HG02610 (cell line): ENCODE results near the gene GDF2.

Experiments
- ATAC-seq: cut with Tn5 transposase; IDR thresholded peaks from one replicate; pipeline ENCODE4 v1.9.1; 2021; ENCODE audit warnings: mild to moderate bottlenecking, moderate library complexity; ENCODE audit not compliant: unreplicated experiment

GDF2 gene

DNA sequence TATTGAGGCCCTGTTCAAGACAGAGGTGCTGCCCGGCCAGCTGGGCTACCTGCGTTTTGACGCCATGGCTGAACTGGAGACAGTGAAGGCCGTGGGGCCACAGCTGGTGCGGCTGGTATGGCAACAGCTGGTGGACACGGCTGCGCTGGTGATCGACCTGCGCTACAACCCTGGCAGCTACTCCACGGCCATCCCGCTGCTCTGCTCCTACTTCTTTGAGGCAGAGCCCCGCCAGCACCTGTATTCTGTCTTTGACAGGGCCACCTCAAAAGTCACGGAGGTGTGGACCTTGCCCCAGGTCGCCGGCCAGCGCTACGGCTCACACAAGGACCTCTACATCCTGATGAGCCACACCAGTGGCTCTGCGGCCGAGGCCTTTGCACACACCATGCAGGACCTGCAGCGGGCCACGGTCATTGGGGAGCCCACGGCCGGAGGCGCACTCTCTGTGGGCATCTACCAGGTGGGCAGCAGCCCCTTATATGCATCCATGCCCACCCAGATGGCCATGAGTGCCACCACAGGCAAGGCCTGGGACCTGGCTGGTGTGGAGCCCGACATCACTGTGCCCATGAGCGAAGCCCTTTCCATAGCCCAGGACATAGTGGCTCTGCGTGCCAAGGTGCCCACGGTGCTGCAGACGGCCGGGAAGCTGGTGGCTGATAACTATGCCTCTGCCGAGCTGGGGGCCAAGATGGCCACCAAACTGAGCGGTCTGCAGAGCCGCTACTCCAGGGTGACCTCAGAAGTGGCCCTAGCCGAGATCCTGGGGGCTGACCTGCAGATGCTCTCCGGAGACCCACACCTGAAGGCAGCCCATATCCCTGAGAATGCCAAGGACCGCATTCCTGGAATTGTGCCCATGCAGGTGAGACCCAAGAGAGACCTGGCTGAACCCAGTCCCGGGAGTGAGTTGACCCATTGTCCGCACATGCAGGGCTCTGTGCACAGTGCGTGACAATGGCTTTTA lies 28.7 kb downstream of the GDF2 start:
- ATAC-seq, result no peak

DNA sequence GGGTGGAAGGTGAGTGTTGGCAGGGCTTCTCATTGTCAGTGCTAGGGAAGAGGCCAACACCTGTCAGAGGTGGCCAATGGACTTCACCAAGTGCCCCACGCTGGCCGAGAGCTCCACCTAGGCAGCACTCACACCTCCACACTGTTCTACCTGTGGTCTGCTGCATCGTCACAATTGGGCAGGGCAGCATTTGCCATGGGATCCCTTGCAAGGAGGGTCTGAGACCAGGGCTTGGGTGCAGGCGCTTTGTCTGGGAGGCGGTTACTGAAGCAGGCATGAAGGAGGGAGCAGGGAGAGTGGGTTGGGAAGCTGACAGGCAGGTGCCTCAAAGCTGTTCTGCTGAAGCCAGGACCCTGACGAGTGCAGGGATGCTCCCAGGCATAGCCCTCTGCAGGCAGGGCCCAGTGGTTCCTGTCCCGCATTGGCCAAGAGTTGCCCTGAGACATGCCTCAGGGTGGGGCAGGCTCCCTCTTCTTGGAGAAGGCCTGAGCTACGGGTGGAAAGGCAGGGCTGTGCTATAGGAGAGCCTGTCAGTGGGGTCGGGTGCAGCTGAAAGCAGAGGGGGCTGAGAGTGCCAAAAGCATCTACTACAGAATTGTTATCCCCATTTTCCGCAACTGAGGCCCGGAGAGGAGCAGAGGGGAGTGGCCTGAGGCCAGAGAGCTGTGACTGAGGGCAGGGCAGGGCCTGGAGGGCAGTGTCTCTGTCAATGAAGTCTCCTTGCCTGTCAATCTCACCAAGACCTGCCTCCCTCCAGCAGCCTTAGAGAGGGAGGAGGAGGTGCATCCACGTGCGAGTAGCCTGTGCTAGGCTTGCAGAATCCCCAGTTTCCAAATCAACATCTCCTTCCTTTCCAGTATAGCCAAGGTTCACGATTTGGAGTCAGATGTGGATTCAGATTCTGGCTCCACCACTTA lies 29.9 kb downstream of the GDF2 start:
- ATAC-seq, result no peak

DNA sequence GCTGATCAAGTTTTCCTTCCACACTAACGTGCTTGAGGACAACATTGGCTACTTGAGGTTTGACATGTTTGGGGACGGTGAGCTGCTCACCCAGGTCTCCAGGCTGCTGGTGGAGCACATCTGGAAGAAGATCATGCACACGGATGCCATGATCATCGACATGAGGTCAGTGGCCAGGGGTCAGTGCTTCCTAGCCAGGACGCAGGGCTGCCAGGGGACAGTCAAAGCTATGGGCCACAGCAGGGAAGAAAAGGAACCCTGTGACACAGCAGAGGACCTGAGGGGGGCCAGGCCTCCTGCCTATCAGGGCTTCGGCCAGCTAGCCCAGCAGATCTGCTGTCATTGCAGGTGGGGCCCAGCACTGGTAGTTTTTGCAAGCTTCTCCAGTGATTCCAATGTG lies 31.1 kb downstream of the GDF2 start:
- ATAC-seq, result no peak

DNA sequence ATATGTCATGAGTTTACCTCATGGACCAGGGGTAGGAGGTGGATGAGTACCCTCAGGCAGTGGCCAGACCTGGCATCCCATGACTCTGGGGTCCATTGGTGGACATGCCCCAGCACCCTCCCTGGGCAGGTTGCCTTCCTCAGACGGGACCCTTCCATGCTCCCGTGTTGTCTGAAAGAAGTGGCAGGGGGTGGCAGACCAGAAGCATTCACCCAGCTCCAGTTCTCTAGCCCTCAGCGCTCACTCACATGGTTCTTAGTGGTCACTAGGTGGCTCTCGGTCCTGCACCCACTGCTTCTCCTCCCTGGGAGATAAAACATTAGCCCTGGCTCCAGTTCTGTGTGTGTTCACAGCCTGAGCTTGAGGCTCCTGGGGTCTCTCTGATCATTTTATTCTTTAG lies 31.9 kb downstream of the GDF2 start:
- no peak for ATAC-seq

DNA sequence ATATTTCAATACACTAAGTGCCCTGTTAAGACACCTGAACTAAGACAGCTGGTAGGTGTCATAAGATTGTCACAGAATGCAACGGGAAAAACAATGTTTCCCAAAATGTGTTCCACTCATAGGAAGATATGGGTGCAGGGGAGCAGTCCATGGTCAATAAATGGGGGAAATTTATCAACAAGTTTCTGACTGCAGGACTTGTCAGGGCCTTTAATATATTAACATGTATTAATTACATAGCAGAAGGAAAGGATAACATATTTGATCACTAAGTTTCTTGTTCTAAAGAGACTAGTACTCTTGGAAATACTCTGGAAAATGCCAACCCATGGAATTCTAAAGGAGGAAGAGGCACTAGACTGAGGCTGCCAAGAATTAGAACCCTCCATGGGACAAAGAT lies 32.6 kb downstream of the GDF2 start:
- no peak for ATAC-seq

DNA sequence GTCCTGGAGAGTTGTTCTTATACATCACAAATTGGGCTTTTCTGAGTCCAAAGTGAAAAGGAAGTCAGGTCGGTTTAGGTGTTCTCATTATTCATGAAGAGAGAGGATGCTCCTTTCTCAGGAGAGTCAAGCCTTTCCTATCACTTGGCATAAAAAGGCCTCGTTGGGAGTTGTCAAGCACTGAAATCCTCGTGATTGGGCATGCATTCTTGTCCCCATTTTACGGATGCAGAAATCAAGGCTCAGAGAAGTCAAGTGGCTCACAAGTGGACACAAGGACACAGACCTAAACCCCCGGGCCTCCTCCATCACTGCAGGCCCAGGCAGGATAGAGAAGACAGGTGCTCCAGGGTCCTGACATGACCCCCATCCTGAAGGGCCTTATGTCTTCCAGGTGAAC lies 34.5 kb downstream of the GDF2 start:
- no peak for ATAC-seq

DNA sequence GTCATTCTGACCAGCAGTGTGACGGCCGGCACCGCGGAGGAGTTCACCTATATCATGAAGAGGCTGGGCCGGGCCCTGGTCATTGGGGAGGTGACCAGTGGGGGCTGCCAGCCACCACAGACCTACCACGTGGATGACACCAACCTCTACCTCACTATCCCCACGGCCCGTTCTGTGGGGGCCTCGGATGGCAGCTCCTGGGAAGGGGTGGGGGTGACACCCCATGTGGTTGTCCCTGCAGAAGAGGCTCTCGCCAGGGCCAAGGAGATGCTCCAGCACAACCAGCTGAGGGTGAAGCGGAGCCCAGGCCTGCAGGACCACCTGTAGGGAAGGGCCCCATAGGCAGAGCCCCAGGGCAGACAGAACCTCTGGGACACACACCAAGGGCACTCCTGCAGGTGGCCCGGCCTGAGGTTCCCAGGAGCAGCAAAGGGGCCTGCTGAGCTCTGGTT lies 34.9 kb downstream of the GDF2 start:
- ATAC-seq, result no peak

DNA sequence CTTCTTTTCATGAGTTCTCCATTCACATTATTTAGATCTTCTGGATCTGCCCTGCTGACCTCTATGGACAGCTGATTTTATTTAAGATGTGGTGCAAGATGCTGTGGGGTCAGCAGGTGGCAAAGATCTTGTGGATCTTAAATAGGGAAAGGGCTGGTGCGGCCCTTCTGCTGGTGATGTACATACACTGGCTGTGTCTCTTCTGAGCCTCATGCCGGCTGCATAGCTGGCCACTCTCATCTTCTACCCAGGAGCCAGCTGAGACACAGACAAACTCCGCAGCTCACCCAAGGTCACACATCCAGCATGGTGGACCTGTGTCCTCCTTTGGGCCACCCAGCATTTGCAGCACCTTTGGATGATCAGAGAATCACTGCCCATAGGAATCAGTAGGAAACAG lies 35.7 kb downstream of the GDF2 start:
- ATAC-seq, result no peak

DNA sequence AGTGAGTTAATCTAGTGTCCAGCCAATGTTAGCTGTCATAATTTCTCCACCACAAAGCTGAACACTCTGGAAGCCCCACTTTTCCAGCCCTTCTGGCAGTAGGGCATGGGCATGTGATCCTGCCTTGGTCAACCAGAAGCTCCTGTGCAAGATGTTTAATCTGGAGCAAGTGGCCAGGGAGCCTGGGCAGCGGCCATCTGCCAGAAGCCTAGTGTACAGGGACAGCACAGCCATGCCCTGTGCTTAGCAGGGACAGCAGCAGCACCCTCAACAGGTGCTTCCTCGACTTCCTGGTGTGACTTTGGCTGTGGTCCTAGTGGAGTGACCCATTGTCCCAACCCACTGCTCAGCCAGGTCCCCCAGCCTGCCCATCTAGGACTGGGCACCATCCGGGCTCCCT lies 36.2 kb downstream of the GDF2 start:
- ATAC-seq, result no peak

DNA sequence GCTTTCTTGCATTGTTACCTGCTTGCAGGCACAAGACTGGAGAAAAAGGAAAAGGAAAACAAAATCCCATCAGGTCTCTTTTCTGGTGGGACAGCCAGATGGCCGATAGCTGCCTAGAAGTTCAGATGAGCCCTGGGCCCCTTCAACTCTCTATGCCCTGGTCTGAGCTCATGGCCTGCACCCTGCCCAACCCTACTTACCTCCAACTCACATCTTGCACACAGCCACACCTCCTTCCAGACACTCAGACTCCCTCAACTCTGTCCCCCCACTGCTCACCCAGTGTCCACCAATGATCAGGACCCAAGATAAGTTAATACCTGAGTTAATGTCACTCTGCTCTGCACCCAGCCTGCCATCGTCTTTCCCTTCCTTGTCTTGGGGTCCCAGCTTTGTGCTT lies 36.8 kb downstream of the GDF2 start:
- ATAC-seq, result no peak

DNA sequence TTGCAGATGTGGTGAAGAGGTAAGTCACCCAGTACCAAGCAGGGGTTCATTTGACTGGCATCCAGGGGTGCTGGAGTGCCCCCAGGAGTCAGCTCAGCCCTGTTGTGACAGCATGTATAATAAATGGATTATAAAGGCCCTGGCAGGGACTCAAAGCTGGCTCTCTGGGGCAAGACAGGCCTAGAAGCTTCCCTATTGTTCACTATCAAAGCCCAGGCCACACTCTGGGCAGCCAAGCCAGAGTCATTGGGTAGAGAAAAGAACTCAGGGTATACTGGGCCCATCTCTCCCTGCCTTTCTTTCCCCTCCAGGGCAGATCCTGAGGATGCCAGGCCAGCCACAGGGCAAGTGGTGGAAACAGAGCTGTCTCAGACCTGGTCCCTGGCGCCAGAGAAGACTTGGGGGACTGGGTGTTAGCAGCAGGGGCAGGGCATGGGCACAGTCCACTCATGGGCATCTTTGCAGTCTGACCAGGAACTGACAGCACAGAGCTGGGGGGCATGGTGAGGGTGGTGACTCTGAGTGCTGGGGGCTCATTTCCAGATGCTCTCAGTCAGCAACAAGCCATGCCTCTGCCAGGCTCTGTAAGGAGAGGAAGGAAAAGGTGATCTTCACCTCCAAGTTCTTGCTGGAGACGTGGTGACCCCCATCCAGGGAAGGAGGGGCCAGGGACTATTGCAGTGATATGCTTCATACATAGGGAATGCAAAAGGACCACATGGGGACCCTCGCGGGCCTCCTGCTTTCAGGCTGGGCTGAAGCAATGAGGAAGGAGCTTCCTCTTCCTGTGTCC lies 37.6 kb downstream of the GDF2 start:
- no peak for ATAC-seq

DNA sequence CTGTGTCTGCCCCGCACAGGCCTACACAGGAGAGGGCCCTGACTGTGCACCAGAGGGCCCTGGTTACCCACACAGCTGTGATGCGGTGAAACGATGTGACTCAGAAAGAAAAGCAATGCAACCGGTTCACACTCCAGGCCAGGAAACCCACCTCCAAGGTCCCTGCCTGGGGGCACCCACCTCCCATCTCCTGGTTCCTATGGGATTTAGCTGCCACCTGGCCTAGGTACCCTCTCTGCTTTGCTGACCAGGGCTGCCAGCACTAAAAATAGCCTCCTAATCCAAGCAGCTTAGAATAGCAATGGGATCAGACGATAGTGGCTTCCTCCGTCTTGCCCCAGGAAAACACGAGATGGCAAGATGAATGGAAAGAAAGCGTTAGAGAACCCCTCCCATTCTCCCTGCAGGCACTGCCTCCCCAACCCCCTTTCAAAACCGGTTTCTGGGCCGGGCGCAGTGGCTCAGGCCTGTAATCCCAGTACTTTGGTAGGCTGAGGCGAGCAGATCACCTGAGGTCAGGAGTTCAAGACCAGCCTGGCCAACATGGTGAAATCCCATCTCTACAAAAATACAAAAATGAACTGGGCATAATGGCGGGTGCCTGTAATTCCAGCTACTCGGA lies 38.3 kb downstream of the GDF2 start:
- no peak for ATAC-seq

DNA sequence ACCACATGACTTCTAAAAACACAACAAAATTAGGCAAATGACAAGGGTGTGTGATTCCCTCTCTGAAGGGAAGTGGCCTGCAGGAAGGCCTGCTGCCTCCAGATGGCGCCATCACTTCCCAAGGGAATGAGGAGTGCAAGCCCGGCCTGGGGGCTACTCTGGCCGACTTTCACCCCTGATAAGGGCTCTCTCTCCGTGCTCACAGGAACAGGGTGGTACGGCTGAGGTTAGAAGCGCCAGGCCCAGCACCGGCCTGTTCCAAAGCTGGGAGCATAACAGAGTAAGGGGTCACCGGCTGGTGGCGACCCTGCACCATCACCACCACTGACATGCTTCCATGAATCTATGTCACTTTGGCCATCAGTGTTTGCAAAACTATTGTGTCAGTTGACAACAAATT lies 39.0 kb downstream of the GDF2 start:
- no peak for ATAC-seq

DNA sequence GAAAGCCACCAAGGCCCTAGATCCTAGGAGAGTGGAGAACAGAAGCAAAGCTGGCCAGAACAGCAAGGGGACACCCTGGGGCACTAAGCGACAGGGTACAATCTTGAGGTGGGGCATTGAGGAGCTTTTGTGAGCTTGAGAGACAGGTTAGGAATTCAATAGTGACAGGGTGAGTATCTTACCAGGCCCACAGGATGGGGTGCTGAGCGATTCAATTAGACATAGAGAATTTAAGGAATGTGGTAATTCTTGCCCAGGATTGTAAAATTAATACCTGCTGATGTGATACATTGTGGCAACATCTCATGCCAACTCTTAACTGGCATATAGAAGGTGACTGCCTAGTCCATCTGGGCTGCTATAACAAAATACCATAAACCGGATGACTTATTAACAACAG lies 39.9 kb downstream of the GDF2 start:
- ATAC-seq, result no peak

DNA sequence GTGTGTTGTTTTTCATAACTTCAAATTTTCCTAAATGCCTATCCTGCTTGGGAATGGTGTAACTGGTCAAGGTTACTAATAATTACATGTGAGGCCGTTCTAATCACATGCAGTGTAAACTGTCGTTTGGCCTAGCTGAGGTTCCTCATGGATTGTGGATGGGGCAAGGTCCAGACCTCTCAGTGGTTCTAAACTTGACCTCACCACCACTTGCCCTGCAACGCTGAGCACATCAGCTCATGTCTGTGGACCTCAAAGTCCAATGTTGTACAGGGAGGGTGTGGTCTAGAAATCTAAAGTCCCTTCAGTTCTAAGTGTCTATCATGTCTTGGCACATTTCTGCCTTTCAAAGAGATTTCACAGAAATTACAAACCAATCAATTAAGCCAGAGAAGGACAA lies 41.5 kb downstream of the GDF2 start:
- ATAC-seq, result no peak

DNA sequence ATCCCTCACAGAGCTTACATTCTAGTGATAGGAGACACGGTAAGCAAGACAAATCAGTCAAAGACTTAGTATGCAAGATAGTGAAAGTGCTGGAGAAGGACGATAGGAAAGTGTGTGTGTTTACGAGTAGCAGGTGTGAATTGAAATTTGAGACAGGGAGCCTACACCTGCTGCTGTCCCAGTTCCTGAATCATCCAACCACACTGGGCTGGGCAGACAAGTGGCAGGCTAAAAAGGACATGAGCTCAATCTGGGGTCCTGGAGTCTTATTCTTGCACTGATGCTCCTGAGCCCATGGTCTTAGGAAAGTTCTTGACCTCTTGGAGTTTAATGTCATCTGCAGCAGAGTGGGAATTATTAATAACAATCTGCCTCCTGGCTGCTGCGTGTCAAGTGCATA lies 42.1 kb downstream of the GDF2 start:
- ATAC-seq, result no peak

DNA sequence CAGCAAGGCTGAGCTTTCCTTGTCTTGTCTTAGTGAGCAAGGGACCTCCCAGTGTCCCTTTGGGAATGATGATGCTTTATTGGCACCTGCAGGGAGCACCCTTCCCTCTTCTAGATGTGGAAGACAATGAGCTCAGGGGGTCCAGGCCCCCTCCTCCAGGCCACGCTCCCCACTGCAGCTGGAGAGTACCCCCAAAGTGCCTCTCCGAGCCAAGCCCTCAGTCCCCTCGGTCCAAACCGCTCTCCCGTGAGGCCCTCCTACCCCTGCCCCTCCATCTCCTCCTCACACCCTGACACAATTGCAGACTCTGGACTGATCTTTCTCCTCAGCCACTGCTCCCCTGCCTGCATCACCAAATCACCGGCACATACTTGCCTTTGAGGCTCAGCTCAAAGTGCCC lies 42.7 kb downstream of the GDF2 start:
- no peak for ATAC-seq

DNA sequence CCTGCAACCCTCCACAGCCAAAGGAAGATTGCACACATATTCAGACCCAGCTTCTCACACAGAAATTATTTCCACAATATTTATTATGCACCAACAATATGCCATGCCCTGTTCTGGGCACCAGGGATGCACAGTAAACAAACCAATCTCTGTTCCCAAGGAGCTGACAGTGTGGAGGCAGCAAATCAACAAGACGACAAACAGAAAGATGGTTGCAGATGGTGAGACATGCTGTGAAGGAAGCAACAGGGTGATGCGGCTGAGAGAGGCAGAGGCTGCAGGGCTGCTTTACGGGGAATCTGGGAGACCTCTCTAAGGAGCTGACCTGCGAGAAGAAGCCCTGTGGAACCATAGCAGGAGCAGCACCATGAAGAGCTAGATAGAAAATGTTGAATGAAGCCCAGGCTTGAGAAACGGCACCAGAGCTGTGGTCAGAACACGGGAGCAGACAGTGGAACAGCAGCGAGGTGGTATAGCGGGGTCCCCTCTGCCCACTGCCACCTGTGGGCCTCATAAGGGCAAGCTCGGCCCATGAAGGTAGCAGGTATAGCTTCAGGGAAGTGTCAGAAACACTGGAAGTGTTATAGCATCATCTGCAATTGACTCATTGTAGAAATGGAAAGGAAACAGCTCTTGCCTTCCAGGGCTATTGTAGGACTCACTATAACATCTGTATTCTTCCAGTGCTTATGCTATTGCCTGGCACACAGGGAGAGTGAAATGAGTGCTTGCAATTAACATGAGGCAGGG lies 43.4 kb downstream of the GDF2 start:
- no peak for ATAC-seq

DNA sequence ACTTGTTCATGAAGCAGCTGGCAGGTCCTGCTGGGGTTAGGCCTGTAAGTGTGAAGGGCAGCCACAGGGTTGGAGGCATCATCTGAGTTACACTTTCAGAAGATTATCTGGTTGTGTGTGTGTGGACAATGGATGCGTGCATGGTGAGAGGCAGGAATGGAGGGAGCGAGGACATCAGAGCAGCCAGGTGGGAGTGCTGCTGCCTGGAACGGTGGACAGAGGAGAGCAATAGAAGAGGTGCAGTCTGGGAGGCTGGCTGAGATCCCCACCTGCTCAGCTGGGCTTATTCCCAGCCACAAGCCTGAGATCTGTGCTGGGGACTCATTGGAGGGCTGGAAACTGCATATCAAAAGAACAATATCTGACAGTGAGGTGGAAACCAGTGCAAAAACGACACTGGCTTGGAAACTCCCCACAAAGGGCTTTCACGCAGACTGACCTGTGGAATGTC lies 44.0 kb downstream of the GDF2 start:
- ATAC-seq, result no peak
